HepG2 (cell line): ENCODE results near the gene IQCH. TPM values are rescaled to one million over a fixed set of nuclear protein-coding genes. Genes with fewer than 3 reads are reported as not detected.
A peak's percentile ranks its signal among the peaks of the same experiment; 100 is the strongest.

Experiments used
- ATF2 ChIP-seq: sonication (generic); formaldehyde crosslinking; IDR thresholded peaks from 2 replicates; pipeline ENCODE4 v1.4.0; 2020; ENCODE audit warnings: missing genetic modification reagents
- ELF4 ChIP-seq: sonication (generic); formaldehyde crosslinking; IDR thresholded peaks from 2 replicates; pipeline ENCODE4 v1.5.0; 2020; ENCODE audit warnings: missing genetic modification reagents, mild to moderate bottlenecking, moderate library complexity, borderline replicate concordance
- GABPA ChIP-seq, 2 experiments: IDR thresholded peaks; 2 replicates each; pipeline ENCODE4 v1.6.1; 2011 to 2016; ENCODE audit warnings: low read depth in 2 of 2, low read length in 1 of 2, missing biosample characterization in 1 of 2, missing genetic modification characterization in 1 of 2
- KLF6 ChIP-seq: IDR thresholded peaks from 2 replicates; pipeline ENCODE4 v1.8.0; 2016; ENCODE audit warnings: missing biosample characterization, missing genetic modification reagents
- REPIN1 ChIP-seq: sonication (generic); formaldehyde crosslinking; IDR thresholded peaks from 2 replicates; pipeline ENCODE4 v1.8.0; 2022; ENCODE audit warnings: missing genetic modification reagents, low read depth, mild to moderate bottlenecking, borderline replicate concordance
- SP140L ChIP-seq: sonication (generic); formaldehyde crosslinking; IDR thresholded peaks from 2 replicates; pipeline ENCODE4 v1.4.0; 2020; ENCODE audit warnings: missing genetic modification reagents, borderline replicate concordance
- SRSF9 ChIP-seq: fragments of 200-400 bp; formaldehyde crosslinking; IDR thresholded peaks from 2 replicates; pipeline ENCODE4 v1.6.1; 2018; ENCODE audit warnings: borderline replicate concordance, mild to moderate bottlenecking, low read depth, low read length; ENCODE audit not compliant: insufficient read depth, poor library complexity, severe bottlenecking
- THAP8 ChIP-seq: sonication (generic); formaldehyde crosslinking; IDR thresholded peaks from 2 replicates; pipeline ENCODE4 v1.5.1; 2020; ENCODE audit warnings: missing genetic modification reagents, mild to moderate bottlenecking, borderline replicate concordance
- ZMAT3 ChIP-seq: sonication (generic); formaldehyde crosslinking; conservative IDR thresholded peaks from 2 replicates; pipeline ENCODE4 v1.7.0; 2021; ENCODE audit warnings: missing genetic modification reagents
- ZNF276 ChIP-seq: sonication (generic); formaldehyde crosslinking; IDR thresholded peaks from 2 replicates; pipeline ENCODE4 v1.4.0; 2020; ENCODE audit warnings: mild to moderate bottlenecking, low read depth, missing genetic modification reagents
- ZNF292 ChIP-seq: sonication (generic); formaldehyde crosslinking; IDR thresholded peaks from 2 replicates; pipeline ENCODE4 v1.8.1; 2022; ENCODE audit warnings: mild to moderate bottlenecking, low read depth, missing genetic modification reagents, borderline replicate concordance
- ZNF432 ChIP-seq: sonication (generic); formaldehyde crosslinking; IDR thresholded peaks from 2 replicates; pipeline ENCODE4 v1.5.0; 2020; ENCODE audit warnings: missing genetic modification reagents, mild to moderate bottlenecking, borderline replicate concordance
- ZNF562 ChIP-seq: sonication (generic); formaldehyde crosslinking; IDR thresholded peaks from 2 replicates; pipeline ENCODE4 v1.8.0; 2022; ENCODE audit warnings: missing genetic modification reagents, borderline replicate concordance
- ZNF576 ChIP-seq: sonication (generic); formaldehyde crosslinking; IDR thresholded peaks from 2 replicates; pipeline ENCODE4 v1.4.0; 2020; ENCODE audit warnings: mild to moderate bottlenecking, missing genetic modification reagents
- ZNF746 ChIP-seq: sonication (generic); formaldehyde crosslinking; IDR thresholded peaks from 2 replicates; pipeline ENCODE4 v1.8.0; 2022; ENCODE audit warnings: mild to moderate bottlenecking, missing genetic modification reagents
- ZUFSP ChIP-seq: sonication (generic); formaldehyde crosslinking; IDR thresholded peaks from 2 replicates; pipeline ENCODE4 v1.9.0; 2021; ENCODE audit warnings: missing genetic modification reagents, mild to moderate bottlenecking, borderline replicate concordance
- ZXDC ChIP-seq: sonication (generic); formaldehyde crosslinking; IDR thresholded peaks from 2 replicates; pipeline ENCODE4 v1.5.0; 2020; ENCODE audit warnings: mild to moderate bottlenecking, missing genetic modification reagents
- polyA plus RNA-seq, 8 experiments: library from polyadenylated mRNA; depleted of rRNA in 3 of 8; stranded (reverse) in 7 of 8; unstranded in 1 of 8; fragments of >200 nt; fragmentation: Illumina TruSeq in 4 of 8; extraction: Trizol in 4 of 8; gene quantifications; 2 replicates each; pipeline versions ENCODE4 v1.2.1 to v1.2.3, GENCODE V29; 2011 to 2016; ENCODE audit warnings: low read depth in 4 of 8, missing spikeins in 1 of 8, mixed read lengths in 1 of 8; ENCODE audit not compliant: insufficient read depth in 1 of 8
- total RNA-seq, 5 experiments: library from RNA; depleted of rRNA; stranded (reverse); fragments of >200 nt; fragmentation: Illumina TruSeq; extraction: Trizol; gene quantifications; 2 replicates each; pipeline ENCODE4 v1.2.3, GENCODE V29; 2016; ENCODE audit warnings: low read depth in 1 of 5

Gene IQCH
- total and polyA plus RNA-seq, 2 of the 13 experiments (the other 11 are each of a cell fraction or from before 2014, with no cell fraction given) = 0.16 to 0.55 TPM

GRCh38 chr15:67254238-67255175 lies at the start of gene IQCH, which contains the start of gene AAGAB (continued):
- TF ChIP-seq ZNF276 (CRISPR knock-in tag) (0 out of 2 replicates have a peak, but pooled peaks have one; percentile 45), GABPA (IDR thresholded peaks at IDR 0.05; ENCODE audit: low read depth, low read length) (peak; percentile 70), GABPA (CRISPR knock-in tag; IDR thresholded peaks at IDR 0.05; ENCODE audit: low read depth) (peak; percentile 90), ATF2 (CRISPR knock-in tag) (peak; percentile 69; the same call in 1 of the 2 replicates), ZNF292 (CRISPR knock-in tag) (peak; percentile 84), KLF6 (CRISPR knock-in tag) (peak; percentile 92), ELF4 (CRISPR knock-in tag) (peak; percentile 98), ZXDC (CRISPR knock-in tag) (0 out of 2 replicates have a peak, but pooled peaks have one; percentile 62), SP140L (no peak), THAP8 (CRISPR knock-in tag) (0 out of 2 replicates have a peak, but pooled peaks have one; percentile 31), ZMAT3 (0 out of 2 replicates have a peak, but pooled peaks have one; percentile 19), ZNF432 (CRISPR knock-in tag) (no peak), REPIN1 (no peak; the same call in 1 of the 2 replicates), ZNF562 (CRISPR knock-in tag) (no peak), ZUFSP (CRISPR knock-in tag) (no peak), ZNF576 (CRISPR knock-in tag) (no peak), ZNF746 (CRISPR knock-in tag) (0 out of 2 replicates have a peak, but pooled peaks have one; percentile 65), SRSF9 (no peak)
